PC-3 (cell line): Measurements from ENCODE around the gene EVPL. TPM values are rescaled to one million over a fixed set of nuclear protein-coding genes. Genes with fewer than 3 reads are reported as not detected.

ENCODE experiments used
- ATAC-seq: fragments of 200-7000 bp; cut with Tn5 transposase; 2 replicates; pipeline ENCODE4 v1.9.1; 2020; ENCODE audit warnings: mild to moderate bottlenecking, moderate library complexity
- Bru-seq: library from RNA; stranded (reverse); fragments of 400-500 nt; gene quantifications from one replicate; lab custom pipeline; 2021; lab: Mats Ljungman, UMichigan
- BruChase-seq, 2 experiments: library from RNA; stranded (reverse); fragments of 400-500 nt; gene quantifications; one replicate each; lab custom pipeline; 2021; lab: Mats Ljungman, UMichigan
- BruUV-seq: library from RNA; stranded (reverse); fragments of 400-500 nt; replicated peaks from 2 replicates; lab custom pipeline; 2021; lab: Mats Ljungman, UMichigan
- CTCF ChIA-PET: fragments of 300-600 bp; sonication (Branson Sonifier 250); formaldehyde crosslinking; loops from one replicate; lab custom pipeline; 2022; ENCODE audit warnings: antibody characterized with exemption; lab: Charles Lee
- POLR2A ChIA-PET: fragments of 300-600 bp; sonication (Branson Sonifier 250); formaldehyde crosslinking; loops from one replicate; lab custom pipeline; 2022; ENCODE audit warnings: antibody characterized with exemption; ENCODE audit not compliant: unreplicated experiment; lab: Charles Lee
- DNase-seq: peaks from one replicate; pipeline ENCODE4 v3.0.0-alpha.2; 2015
- H2AFZ ChIP-seq: fragments of 300-600 bp; sonication (generic); 2 replicates; pipeline ENCODE4 v1.6.0; 2016; ENCODE audit warnings: antibody characterized with exemption, low read length
- H3F3A ChIP-seq: fragments of 300-600 bp; sonication (generic); one replicate; pipeline ENCODE4 v1.6.0; 2017; ENCODE audit warnings: antibody characterized with exemption, low read length, control low read depth, mild to moderate bottlenecking; ENCODE audit not compliant: unreplicated experiment
- H3K27ac ChIP-seq: fragments of 300-600 bp; sonication (generic); 2 replicates; pipeline ENCODE4 v1.5.1; 2016; ENCODE audit warnings: mild to moderate bottlenecking, low read length
- H3K27me3 ChIP-seq: fragments of 300-600 bp; sonication (generic); 2 replicates; pipeline ENCODE4 v1.6.1; 2016; ENCODE audit warnings: low read length, mixed read lengths
- H3K36me3 ChIP-seq: fragments of 300-600 bp; sonication (generic); 2 replicates; pipeline ENCODE4 v1.6.1; 2016; ENCODE audit warnings: low read depth, mixed run types, low read length, mixed read lengths
- H3K4me1 ChIP-seq: fragments of 300-600 bp; sonication (generic); 2 replicates; pipeline ENCODE4 v1.5.1; 2016; ENCODE audit warnings: low read length; ENCODE audit not compliant: insufficient read depth
- H3K4me2 ChIP-seq: fragments of 300-600 bp; sonication (generic); 2 replicates; pipeline ENCODE4 v1.6.0; 2016; ENCODE audit warnings: low read length
- H3K4me3 ChIP-seq: fragments of 300-600 bp; sonication (generic); 2 replicates; pipeline ENCODE4 v1.5.1; 2016; ENCODE audit warnings: mild to moderate bottlenecking, low read length, mixed read lengths
- H3K79me2 ChIP-seq: fragments of 300-600 bp; sonication (generic); 2 replicates; pipeline ENCODE4 v1.6.1; 2017; ENCODE audit warnings: low read length, mixed read lengths
- H3K9ac ChIP-seq: fragments of 300-600 bp; sonication (generic); 2 replicates; pipeline ENCODE4 v1.6.0; 2016; ENCODE audit warnings: mild to moderate bottlenecking, low read length
- H3K9me2 ChIP-seq: fragments of 300-600 bp; sonication (generic); replicated peaks from 2 replicates; pipeline ENCODE4 v1.6.1; 2016; ENCODE audit warnings: mixed run types, low read length, mixed read lengths
- H3K9me3 ChIP-seq: fragments of 300-600 bp; sonication (generic); 2 replicates; pipeline ENCODE4 v1.6.1; 2016; ENCODE audit warnings: low read length, mixed read lengths
- H4K20me1 ChIP-seq: fragments of 300-600 bp; sonication (generic); 2 replicates; pipeline ENCODE4 v1.6.1; 2016; ENCODE audit warnings: low read length, mixed read lengths
- CTCF ChIP-seq: fragments of 300-600 bp; sonication (generic); conservative IDR thresholded peaks from 2 replicates; pipeline ENCODE4 v1.5.1; 2017; ENCODE audit warnings: antibody characterized with exemption, low read depth, mild to moderate bottlenecking, low read length
- EZH2 ChIP-seq: fragments of 300-600 bp; sonication (generic); IDR thresholded peaks from one replicate; pipeline ENCODE4 v1.6.1; 2017; ENCODE audit warnings: antibody characterized with exemption, mild to moderate bottlenecking, low read length; ENCODE audit not compliant: unreplicated experiment
- EZH2phosphoT487 ChIP-seq: fragments of 300-600 bp; sonication (generic); IDR thresholded peaks from 2 replicates; pipeline ENCODE4 v1.6.1; 2018; ENCODE audit warnings: mild to moderate bottlenecking, antibody characterized with exemption, low read length, borderline replicate concordance
- intact Hi-C: fragments of 100-400 bp; cut with micrococcal nuclease; formaldehyde crosslinking; loops from 2 replicates; pipeline ENCODE4 v1.9.0; 2023
- long read RNA-seq: library from polyadenylated mRNA; unstranded; transcript quantifications from one replicate; pipeline ENCODE4 v2.0.0, GENCODE V29; 2021; ENCODE audit not compliant: unreplicated experiment
- total RNA-seq: library from RNA; depleted of rRNA; stranded (reverse); fragments of >200 nt; gene quantifications from 2 replicates; pipeline ENCODE4 v1.2.3, GENCODE V29; 2014; rRNA removed

EVPL gene
- total RNA-seq (38.8 and 48.3 TPM in 2 replicates), Bru-seq, nascent RNA (percentile 68 among the genes with signal in this experiment), BruChase-seq, experiment 1, labeled RNA remaining after a 6-hour chase (percentile 76 among the genes with signal in this experiment), BruChase-seq, experiment 2, labeled RNA remaining after a 2-hour chase (percentile 76 among the genes with signal in this experiment)
- long read RNA-seq, full-length matches to known transcripts: 7 of 67 reads
- long read RNA-seq, partial matches to known transcripts: 9 of 67 reads
- long read RNA-seq, other reads (novel, unspliced or antisense): 51 of 67 reads

- H3K9ac ChIP-seq: peak within 1 kb of the TSS; percentile 82
- TF ChIP-seq EZH2phosphoT487 (no peak), EZH2 (no peak), CTCF (no peak)
- ATAC-seq (peak; percentile 94), DNase-seq (peak; percentile 98)
- peaks cover 21% of the 10 kb centered on the region for H3K4me1 ChIP-seq
- 0 out of 2 replicates have a peak, but pooled peaks cover 3% of the 10 kb centered on the region for H4K20me1 ChIP-seq
- BruUV-seq: TSS peak; percentile 26
- peak within 1 kb of the TSS; percentile 88 for H3K4me2 ChIP-seq
- H3K36me3 ChIP-seq: peaks cover 7% of the 10 kb centered on the region; the same call in 1 of the 2 replicates
- H3F3A ChIP-seq: no peaks in the 10 kb centered on the region
- H3K79me2 ChIP-seq: peaks cover 32% of the 10 kb centered on the region
- CTCF ChIA-PET: interaction anchor here (0.6 to 1.1 kb wide), 2 partner anchors 9 to 883 kb away, joined by 3 to 7 read pairs; no protein-coding TSS in a partner anchor
- H2AFZ ChIP-seq: peak within 1 kb of the TSS; percentile 86
- peak within 1 kb of the TSS; percentile 55 for H3K27ac ChIP-seq
- H3K9me3 ChIP-seq: no peaks in the 10 kb centered on the region
- peak within 1 kb of the TSS; percentile 91 for H3K4me3 ChIP-seq
- POLR2A ChIA-PET: interaction anchor here (0.6 kb wide), 1 partner anchor 181 kb away, joined by 3 read pairs; no protein-coding TSS in a partner anchor
- H3K27me3 ChIP-seq: no peaks in the 10 kb centered on the region
- no peaks in the 10 kb centered on the region for H3K9me2 ChIP-seq
- intact Hi-C loops: loop anchor here (5.0 kb wide), 1 partner anchor 45 kb away; the partner anchor contains the start of genes GALR2 and SRP68
Measured at GRCh38 chr17:76027159-76027839, at the start of gene EVPL. TSS of gene EVPL (minus strand) at chr17:76027306. CDS start at chr17:76027198, 108 bp downstream.

- H3K4me1 ChIP-seq: peaks cover 8% of the 10 kb centered on the region; the same call in 1 of the 2 replicates
- no peak overlapping the region for H3K4me3 ChIP-seq
- no peak overlapping the region for H3K4me2 ChIP-seq
- ATAC-seq (no peak), DNase-seq (no peak)
- intact Hi-C loops: no loop called here
- H3K27ac ChIP-seq: no peak overlapping the region
- H3K79me2 ChIP-seq: peaks cover 19% of the 10 kb centered on the region
- H3K9me3 ChIP-seq: no peaks in the 10 kb centered on the region
- no peak overlapping the region for H3K9ac ChIP-seq
- no peak overlapping the region for H2AFZ ChIP-seq
- ChIA-PET POLR2A (no interaction called here), CTCF (no interaction called here)
- no TSS peak for BruUV-seq
- no peaks in the 10 kb centered on the region for H3K36me3 ChIP-seq
- no peak for TF ChIP-seq CTCF
- H3K9me2 ChIP-seq: no peaks in the 10 kb centered on the region
- no peaks in the 10 kb centered on the region for H3F3A ChIP-seq
- H4K20me1 ChIP-seq: peaks cover 4% of the 10 kb centered on the region
- H3K27me3 ChIP-seq: peaks cover 64% of the 10 kb centered on the region
Measured at GRCh38 chr17:76076146-76076764, 49.1 kb upstream of the EVPL start.
